AG04450 (cell line): ENCODE measurements around the gene LRRC10. TPM values are rescaled to one million over a fixed set of nuclear protein-coding genes. Genes with fewer than 3 reads are reported as not detected.

Source experiments
- CTCF ChIA-PET: fragments of 300-600, 350-600 bp; formaldehyde crosslinking; extraction: SDS; loops from one replicate; lab custom pipeline; 2022; ENCODE audit warnings: antibody characterized with exemption, inconsistent platforms; lab: Charles Lee
- POLR2A ChIA-PET: fragments of 350-600 bp; formaldehyde crosslinking; extraction: SDS; loops from one replicate; lab custom pipeline; 2021; ENCODE audit warnings: antibody characterized with exemption, inconsistent platforms; lab: Yijun Ruan, JAX
- DNase-seq: peaks from one replicate; pipeline ENCODE4 v3.0.0-alpha.2; 2011; ENCODE audit warnings: low read depth, low spot score
- H3K27ac ChIP-seq: one replicate; pipeline ENCODE4 v1.5.1; 2012; ENCODE audit warnings: low read depth, low read length, control low read depth
- H3K27me3 ChIP-seq: one replicate; pipeline ENCODE4 v1.6.0; 2012; ENCODE audit warnings: low read length; ENCODE audit not compliant: control insufficient read depth, insufficient read depth
- H3K4me3 ChIP-seq: 2 replicates; pipeline ENCODE4 v1.5.1; 2011; ENCODE audit warnings: mild to moderate bottlenecking, low read depth, low read length, control low read depth
- H3K9me3 ChIP-seq: 2 replicates; pipeline ENCODE4 v1.5.1; 2012; ENCODE audit warnings: low read length; ENCODE audit not compliant: control insufficient read depth, insufficient read depth
- polyA plus RNA-seq: library from polyadenylated mRNA; depleted of rRNA; stranded (reverse); fragments of >200 nt; gene quantifications from 2 replicates; pipeline ENCODE4 v1.2.3, GENCODE V29; 2011
- TF ChIP-seq, protein P1 (sequence below): IDR thresholded peaks from 2 replicates; pipeline ENCODE4 v1.5.1; 2011; ENCODE audit warnings: low read depth, low read length, control low read depth, inconsistent platforms

Gene LRRC10
- polyA plus RNA-seq, 1 experiment: not detected

DNA sequence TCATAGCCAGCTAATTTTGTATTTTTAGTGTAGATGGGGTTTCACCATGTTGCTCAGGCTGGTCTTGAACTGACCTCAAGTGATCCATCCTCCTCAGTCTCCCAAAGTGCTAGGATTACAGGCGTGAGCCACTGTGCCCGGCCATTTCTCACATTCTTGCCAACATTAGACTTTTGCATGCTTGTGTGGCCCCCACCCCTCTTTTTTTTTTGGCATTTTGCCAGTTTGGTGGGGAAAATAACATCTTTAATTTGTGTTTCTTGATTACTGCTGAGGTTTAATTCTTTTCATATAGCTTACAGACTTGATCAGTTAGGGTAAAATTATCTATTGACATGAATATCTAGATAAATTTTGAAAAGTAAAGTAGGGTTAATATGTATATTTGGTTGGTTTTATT, 21.6 kb downstream of the LRRC10 start:
- Histone ChIP-seq H3K27me3 (no peaks in the 10 kb centered on the region), H3K27ac (no peak overlapping the region), H3K9me3 (no peaks in the 10 kb centered on the region; the same call in 1 of the 2 replicates), H3K4me3 (no peak overlapping the region)
- DNase-seq: no peak
- TF ChIP-seq, protein P1, sequence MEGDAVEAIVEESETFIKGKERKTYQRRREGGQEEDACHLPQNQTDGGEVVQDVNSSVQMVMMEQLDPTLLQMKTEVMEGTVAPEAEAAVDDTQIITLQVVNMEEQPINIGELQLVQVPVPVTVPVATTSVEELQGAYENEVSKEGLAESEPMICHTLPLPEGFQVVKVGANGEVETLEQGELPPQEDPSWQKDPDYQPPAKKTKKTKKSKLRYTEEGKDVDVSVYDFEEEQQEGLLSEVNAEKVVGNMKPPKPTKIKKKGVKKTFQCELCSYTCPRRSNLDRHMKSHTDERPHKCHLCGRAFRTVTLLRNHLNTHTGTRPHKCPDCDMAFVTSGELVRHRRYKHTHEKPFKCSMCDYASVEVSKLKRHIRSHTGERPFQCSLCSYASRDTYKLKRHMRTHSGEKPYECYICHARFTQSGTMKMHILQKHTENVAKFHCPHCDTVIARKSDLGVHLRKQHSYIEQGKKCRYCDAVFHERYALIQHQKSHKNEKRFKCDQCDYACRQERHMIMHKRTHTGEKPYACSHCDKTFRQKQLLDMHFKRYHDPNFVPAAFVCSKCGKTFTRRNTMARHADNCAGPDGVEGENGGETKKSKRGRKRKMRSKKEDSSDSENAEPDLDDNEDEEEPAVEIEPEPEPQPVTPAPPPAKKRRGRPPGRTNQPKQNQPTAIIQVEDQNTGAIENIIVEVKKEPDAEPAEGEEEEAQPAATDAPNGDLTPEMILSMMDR: no peak
- ChIA-PET POLR2A (no interaction called here), CTCF (interaction anchor here (0.9 to 1.6 kb wide), 2 partner anchors 9 to 51 kb away, joined by 3 to 6 read pairs; no protein-coding TSS in a partner anchor)

DNA sequence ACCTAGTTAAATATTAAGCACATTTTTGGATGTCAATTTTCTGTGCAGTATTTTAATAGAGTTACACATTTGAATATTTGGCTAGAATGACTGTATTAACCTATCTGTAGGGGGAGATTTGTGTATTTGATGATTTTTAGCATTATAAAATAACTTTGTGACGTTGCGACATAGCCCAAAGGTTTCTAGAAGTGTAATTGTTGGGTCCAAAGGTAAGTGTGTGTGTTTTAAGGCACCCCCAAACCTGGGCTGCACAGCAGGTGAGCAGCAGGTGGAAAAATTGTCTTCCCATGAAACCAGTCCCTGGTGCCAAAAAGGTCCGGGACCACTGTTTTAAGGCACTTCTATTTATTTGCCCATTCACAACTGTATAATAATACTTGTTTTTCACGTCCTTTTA, 22.2 kb downstream of the LRRC10 start:
- ChIA-PET CTCF (no interaction called here), POLR2A (no interaction called here)
- no peak for DNase-seq

DNA sequence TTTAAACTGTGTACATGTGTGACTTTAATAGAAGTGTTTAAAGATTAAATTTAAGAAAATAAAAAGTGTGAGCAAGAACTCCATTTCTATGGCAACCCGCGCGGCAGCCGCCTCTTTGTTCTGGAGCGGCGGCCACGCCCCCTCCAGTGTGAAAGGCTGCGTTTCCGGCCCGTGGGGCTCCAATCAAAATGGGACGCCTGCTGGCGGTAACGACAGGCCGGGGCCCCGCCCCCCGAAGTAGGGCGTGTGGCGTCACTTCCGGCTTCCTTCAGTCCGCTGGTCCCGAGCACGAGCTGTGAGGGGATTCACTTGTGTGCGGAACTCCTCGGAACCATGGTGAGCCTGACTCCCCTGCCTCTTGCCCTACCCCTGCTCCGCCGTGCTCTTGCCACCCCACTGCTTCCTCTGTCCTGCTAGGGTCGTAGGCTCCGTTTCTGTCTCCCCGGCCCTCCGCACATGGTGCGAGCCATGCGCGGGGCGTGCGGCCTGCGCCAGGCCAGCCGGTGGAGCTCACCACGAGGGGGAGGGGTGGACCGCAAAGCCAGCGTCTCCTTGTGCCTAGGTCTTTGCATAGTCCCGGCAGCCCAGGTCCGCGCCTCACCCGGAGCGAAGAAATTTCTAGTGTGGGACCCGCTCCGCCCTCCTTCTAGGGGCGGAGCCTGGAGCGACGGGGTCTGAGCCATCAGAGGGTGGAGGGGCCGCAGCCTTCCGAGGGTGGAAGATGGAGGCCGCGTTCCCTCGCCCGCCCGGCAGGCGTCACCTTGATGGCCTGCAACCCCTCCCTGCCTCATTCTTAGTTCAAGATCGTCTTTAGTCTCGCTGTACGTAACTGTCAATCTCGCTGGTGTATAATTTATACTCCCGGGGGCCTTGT, 25.3 kb downstream of the LRRC10 start, which contains the start of gene CCT2:
TSS of gene CCT2 (plus strand) at position 271 of the 874 bp plus-strand sequence. CDS start at position 334, 63 bp downstream.
- TF ChIP-seq, protein P1: peak; percentile 60
- ChIA-PET POLR2A (interaction anchor here (0.5 to 1.6 kb wide), 4 partner anchors 63 to 974 kb away, joined by 3 to 5 read pairs (median 4); partner anchors contain the start of gene FRS2), CTCF (interaction anchor here (0.6 to 4.7 kb wide), 9 partner anchors 14 to 228 kb away, joined by 3 to 33 read pairs (median 4); no protein-coding TSS in a partner anchor)
- Histone ChIP-seq H3K9me3 (no peaks in the 10 kb centered on the region; the same call in 1 of the 2 replicates), H3K4me3 (peak within 1 kb of the TSS; percentile 100), H3K27me3 (no peaks in the 10 kb centered on the region), H3K27ac (peak within 1 kb of the TSS; percentile 97)
- DNase-seq: peak; percentile 85

More for the DNA sequence above, 22.2 kb downstream of the LRRC10 start:
- TF ChIP-seq, protein P1: no peak
- Histone ChIP-seq H3K4me3 (no peak overlapping the region), H3K27ac (no peak overlapping the region), H3K27me3 (no peaks in the 10 kb centered on the region), H3K9me3 (no peaks in the 10 kb centered on the region; the same call in 1 of the 2 replicates)

DNA sequence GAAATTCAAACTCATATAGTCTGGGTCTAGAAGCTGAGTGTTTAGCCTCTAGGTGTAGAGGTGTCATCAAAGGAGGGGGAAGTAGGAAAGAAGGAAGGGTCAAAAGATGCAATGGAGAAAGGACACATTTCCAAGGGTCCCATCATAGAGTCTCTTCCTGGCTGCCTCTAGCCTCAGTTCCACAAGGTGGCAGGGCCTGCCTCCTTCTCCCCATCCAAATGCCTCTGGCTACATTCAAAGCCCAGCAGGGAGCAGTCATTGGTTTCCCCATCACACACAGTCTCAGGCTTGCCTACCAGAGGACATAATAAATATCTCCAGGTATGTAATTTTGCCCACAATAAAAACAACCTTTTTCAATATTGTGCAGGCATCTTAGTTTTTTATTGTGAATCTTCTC, 27.5 kb downstream of the LRRC10 start:
- ChIA-PET POLR2A (interaction anchor here (0.5 kb wide), 1 partner anchor 81 kb away, joined by 3 read pairs; no protein-coding TSS in a partner anchor), CTCF (interaction anchor here (0.6 to 4.7 kb wide), 2 partner anchors 12 to 17 kb away, joined by 4 to 33 read pairs; no protein-coding TSS in a partner anchor)
- TF ChIP-seq, protein P1: 0 out of 2 replicates have a peak, but pooled peaks have one; percentile 9
- Histone ChIP-seq H3K27ac (no peak overlapping the region), H3K27me3 (no peaks in the 10 kb centered on the region), H3K4me3 (no peak overlapping the region), H3K9me3 (no peaks in the 10 kb centered on the region; the same call in 1 of the 2 replicates)
- DNase-seq: no peak
